ENCODE measurements around the gene JPH3. TPM values are rescaled to one million over a fixed set of nuclear protein-coding genes. Genes with fewer than 3 reads are reported as not detected.

JPH3 gene
- polyA plus RNA-seq, 1 donor from 2014 or later: 22.2 TPM

DNA sequence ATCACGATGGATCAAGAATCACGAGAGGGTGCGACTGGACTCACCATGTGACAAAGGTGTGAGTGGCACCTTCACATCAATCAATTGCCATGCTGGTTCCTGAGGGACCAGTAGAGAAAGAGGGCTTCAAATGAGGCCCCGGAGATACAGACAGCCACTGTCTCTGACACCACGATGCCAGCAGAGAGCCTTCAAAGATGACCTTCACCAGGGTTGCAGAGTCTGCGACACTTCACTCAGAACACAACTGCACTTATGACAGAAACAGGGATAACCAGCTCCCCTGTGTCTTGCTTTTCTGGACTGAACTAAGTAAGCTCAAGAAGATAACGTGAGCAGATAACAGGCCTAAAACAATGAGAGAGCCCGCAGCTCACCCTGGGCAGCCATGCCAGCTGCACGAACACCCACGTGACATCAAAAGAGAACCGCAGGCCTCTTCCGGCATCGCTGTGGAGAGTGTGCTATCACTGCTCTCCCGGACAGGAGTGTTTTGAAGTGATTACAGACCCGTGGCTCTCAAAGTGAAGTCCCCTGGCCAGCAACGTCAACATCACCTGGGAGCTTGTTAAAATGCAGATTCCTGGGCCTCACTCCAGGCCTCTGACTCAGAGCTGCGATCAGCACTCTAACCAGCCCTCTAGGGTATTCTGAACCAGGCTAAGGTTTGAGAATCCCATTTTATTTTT, 127.1 kb downstream of the JPH3 start:
- no peaks in the 10 kb centered on the region for H3K36me3 ChIP-seq (ENCODE audit: insufficient read depth, low read length)

DNA sequence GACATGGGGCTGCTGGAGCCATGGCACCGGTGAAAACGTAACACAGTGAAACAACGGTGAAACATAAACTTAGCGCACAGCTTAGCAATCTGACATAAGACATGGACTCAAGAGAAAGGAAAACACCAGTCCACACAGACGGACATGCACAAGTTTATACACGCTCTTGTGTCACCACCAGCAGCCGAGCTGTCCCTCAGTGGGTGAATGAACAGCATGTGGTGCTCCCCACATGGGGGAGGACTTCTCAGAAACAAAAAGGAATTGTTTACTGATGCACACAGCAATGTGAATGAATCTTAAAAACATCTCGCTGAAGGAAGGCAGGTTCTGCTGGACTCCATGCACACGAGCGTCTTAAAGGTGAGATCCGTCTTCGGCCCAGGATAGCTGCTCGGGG, 129.3 kb downstream of the JPH3 start:
- TF ChIP-seq TAF1 (IDR thresholded peaks at IDR 0.05; ENCODE audit: low read depth): no peak
- no peak for TF ChIP-seq EZH2 (IDR thresholded peaks at IDR 0.05; ENCODE audit: borderline replicate concordance, insufficient read depth, low read length, poor library complexity, severe bottlenecking)
- TF ChIP-seq, protein P1, sequence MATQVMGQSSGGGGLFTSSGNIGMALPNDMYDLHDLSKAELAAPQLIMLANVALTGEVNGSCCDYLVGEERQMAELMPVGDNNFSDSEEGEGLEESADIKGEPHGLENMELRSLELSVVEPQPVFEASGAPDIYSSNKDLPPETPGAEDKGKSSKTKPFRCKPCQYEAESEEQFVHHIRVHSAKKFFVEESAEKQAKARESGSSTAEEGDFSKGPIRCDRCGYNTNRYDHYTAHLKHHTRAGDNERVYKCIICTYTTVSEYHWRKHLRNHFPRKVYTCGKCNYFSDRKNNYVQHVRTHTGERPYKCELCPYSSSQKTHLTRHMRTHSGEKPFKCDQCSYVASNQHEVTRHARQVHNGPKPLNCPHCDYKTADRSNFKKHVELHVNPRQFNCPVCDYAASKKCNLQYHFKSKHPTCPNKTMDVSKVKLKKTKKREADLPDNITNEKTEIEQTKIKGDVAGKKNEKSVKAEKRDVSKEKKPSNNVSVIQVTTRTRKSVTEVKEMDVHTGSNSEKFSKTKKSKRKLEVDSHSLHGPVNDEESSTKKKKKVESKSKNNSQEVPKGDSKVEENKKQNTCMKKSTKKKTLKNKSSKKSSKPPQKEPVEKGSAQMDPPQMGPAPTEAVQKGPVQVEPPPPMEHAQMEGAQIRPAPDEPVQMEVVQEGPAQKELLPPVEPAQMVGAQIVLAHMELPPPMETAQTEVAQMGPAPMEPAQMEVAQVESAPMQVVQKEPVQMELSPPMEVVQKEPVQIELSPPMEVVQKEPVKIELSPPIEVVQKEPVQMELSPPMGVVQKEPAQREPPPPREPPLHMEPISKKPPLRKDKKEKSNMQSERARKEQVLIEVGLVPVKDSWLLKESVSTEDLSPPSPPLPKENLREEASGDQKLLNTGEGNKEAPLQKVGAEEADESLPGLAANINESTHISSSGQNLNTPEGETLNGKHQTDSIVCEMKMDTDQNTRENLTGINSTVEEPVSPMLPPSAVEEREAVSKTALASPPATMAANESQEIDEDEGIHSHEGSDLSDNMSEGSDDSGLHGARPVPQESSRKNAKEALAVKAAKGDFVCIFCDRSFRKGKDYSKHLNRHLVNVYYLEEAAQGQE (IDR thresholded peaks at IDR 0.05; ENCODE audit: borderline replicate concordance): no peak
- no peak for TF ChIP-seq EP300 (conservative IDR thresholded peaks at IDR 0.05; ENCODE audit: poor library complexity, severe bottlenecking)
- TF ChIP-seq MXI1 (conservative IDR thresholded peaks at IDR 0.05; ENCODE audit: poor library complexity, severe bottlenecking): no peak
- no peak for TF ChIP-seq SMC3 (conservative IDR thresholded peaks at IDR 0.05; ENCODE audit: poor library complexity)
- TF ChIP-seq POLR2AphosphoS5 (IDR thresholded peaks at IDR 0.05): no peak
- Histone ChIP-seq H3K27me3 (ENCODE audit: insufficient read depth, low read depth, low read length) (no peaks in the 10 kb centered on the region), H3K9me2 (ENCODE audit: insufficient read depth, low read length) (no peaks in the 10 kb centered on the region), H3K36me3 (ENCODE audit: insufficient read depth, low read length) (no peaks in the 10 kb centered on the region), H3F3A (ENCODE audit: insufficient read depth, low read length, poor library complexity, severe bottlenecking) (no peaks in the 10 kb centered on the region), H4K20me1 (ENCODE audit: insufficient read depth) (no peaks in the 10 kb centered on the region), H3K9me3 (ENCODE audit: low read length) (no peaks in the 10 kb centered on the region), H3K4me2 (ENCODE audit: low read length) (no peak overlapping the region), H3K9ac (ENCODE audit: low read length) (no peak overlapping the region), H3K4me3 (ENCODE audit: low read length) (no peak overlapping the region), H2AFZ (ENCODE audit: low read depth, low read length) (no peak overlapping the region), H3K79me2 (replicated peaks; ENCODE audit: insufficient read depth, low read length) (no peaks in the 10 kb centered on the region), H3K27ac (ENCODE audit: low read length) (no peak overlapping the region)

More for the DNA sequence above, 127.1 kb downstream of the JPH3 start:
- Histone ChIP-seq H3K9me2 (ENCODE audit: insufficient read depth, low read length) (no peaks in the 10 kb centered on the region), H3K27ac (ENCODE audit: low read length) (no peak overlapping the region), H3K4me2 (ENCODE audit: low read length) (no peak overlapping the region), H2AFZ (ENCODE audit: low read depth, low read length) (no peak overlapping the region), H3K27me3 (ENCODE audit: insufficient read depth, low read depth, low read length) (no peaks in the 10 kb centered on the region), H3K4me3 (ENCODE audit: low read length) (no peak overlapping the region), H3K9me3 (ENCODE audit: low read length) (no peaks in the 10 kb centered on the region), H3K79me2 (replicated peaks; ENCODE audit: insufficient read depth, low read length) (no peaks in the 10 kb centered on the region), H4K20me1 (ENCODE audit: insufficient read depth) (no peaks in the 10 kb centered on the region), H3K9ac (ENCODE audit: low read length) (no peak overlapping the region), H3F3A (ENCODE audit: insufficient read depth, low read length, poor library complexity, severe bottlenecking) (no peaks in the 10 kb centered on the region)
- TF ChIP-seq SMC3 (conservative IDR thresholded peaks at IDR 0.05; ENCODE audit: poor library complexity) (no peak), MXI1 (conservative IDR thresholded peaks at IDR 0.05; ENCODE audit: poor library complexity, severe bottlenecking) (no peak), TAF1 (IDR thresholded peaks at IDR 0.05; ENCODE audit: low read depth) (no peak), EP300 (conservative IDR thresholded peaks at IDR 0.05; ENCODE audit: poor library complexity, severe bottlenecking) (no peak), RAD21 (conservative IDR thresholded peaks at IDR 0.05) (no peak), EZH2 (IDR thresholded peaks at IDR 0.05; ENCODE audit: borderline replicate concordance, insufficient read depth, low read length, poor library complexity, severe bottlenecking) (no peak), POLR2AphosphoS5 (IDR thresholded peaks at IDR 0.05) (no peak)
- TF ChIP-seq, protein P1 (IDR thresholded peaks at IDR 0.05; ENCODE audit: borderline replicate concordance): no peak
- TF ChIP-seq, protein P2, sequence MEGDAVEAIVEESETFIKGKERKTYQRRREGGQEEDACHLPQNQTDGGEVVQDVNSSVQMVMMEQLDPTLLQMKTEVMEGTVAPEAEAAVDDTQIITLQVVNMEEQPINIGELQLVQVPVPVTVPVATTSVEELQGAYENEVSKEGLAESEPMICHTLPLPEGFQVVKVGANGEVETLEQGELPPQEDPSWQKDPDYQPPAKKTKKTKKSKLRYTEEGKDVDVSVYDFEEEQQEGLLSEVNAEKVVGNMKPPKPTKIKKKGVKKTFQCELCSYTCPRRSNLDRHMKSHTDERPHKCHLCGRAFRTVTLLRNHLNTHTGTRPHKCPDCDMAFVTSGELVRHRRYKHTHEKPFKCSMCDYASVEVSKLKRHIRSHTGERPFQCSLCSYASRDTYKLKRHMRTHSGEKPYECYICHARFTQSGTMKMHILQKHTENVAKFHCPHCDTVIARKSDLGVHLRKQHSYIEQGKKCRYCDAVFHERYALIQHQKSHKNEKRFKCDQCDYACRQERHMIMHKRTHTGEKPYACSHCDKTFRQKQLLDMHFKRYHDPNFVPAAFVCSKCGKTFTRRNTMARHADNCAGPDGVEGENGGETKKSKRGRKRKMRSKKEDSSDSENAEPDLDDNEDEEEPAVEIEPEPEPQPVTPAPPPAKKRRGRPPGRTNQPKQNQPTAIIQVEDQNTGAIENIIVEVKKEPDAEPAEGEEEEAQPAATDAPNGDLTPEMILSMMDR (IDR thresholded peaks at IDR 0.05; ENCODE audit: poor library complexity, severe bottlenecking): no peak
